GM20000 (cell line): ENCODE measurements around the gene SORBS1.

Experiments used
- DNase-seq: peaks from one replicate; pipeline ENCODE4 v3.0.0; 2012; ENCODE audit warnings: low spot score
- TF ChIP-seq, protein P1 (sequence below): IDR thresholded peaks from 2 replicates; pipeline ENCODE4 v1.5.1; 2012; ENCODE audit warnings: mild to moderate bottlenecking, control low read depth; ENCODE audit errors: extremely low read depth, missing control alignments

The SORBS1 gene

GRCh38 chr10:95600158-95600557 is 39.0 kb upstream of the SORBS1 start:
- TF ChIP-seq, protein P1, sequence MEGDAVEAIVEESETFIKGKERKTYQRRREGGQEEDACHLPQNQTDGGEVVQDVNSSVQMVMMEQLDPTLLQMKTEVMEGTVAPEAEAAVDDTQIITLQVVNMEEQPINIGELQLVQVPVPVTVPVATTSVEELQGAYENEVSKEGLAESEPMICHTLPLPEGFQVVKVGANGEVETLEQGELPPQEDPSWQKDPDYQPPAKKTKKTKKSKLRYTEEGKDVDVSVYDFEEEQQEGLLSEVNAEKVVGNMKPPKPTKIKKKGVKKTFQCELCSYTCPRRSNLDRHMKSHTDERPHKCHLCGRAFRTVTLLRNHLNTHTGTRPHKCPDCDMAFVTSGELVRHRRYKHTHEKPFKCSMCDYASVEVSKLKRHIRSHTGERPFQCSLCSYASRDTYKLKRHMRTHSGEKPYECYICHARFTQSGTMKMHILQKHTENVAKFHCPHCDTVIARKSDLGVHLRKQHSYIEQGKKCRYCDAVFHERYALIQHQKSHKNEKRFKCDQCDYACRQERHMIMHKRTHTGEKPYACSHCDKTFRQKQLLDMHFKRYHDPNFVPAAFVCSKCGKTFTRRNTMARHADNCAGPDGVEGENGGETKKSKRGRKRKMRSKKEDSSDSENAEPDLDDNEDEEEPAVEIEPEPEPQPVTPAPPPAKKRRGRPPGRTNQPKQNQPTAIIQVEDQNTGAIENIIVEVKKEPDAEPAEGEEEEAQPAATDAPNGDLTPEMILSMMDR: no peak

GRCh38 chr10:95597788-95598187 is 36.6 kb upstream of the SORBS1 start:
- TF ChIP-seq, protein P1: no peak
- DNase-seq: no peak

More at GRCh38 chr10:95600158-95600557, 39.0 kb upstream of the SORBS1 start:
- DNase-seq: no peak

- DNase-seq: no peak
- TF ChIP-seq, protein P1: no peak
Measured at GRCh38 chr10:95588025-95588424, 26.9 kb upstream of the SORBS1 start.

DNA sequence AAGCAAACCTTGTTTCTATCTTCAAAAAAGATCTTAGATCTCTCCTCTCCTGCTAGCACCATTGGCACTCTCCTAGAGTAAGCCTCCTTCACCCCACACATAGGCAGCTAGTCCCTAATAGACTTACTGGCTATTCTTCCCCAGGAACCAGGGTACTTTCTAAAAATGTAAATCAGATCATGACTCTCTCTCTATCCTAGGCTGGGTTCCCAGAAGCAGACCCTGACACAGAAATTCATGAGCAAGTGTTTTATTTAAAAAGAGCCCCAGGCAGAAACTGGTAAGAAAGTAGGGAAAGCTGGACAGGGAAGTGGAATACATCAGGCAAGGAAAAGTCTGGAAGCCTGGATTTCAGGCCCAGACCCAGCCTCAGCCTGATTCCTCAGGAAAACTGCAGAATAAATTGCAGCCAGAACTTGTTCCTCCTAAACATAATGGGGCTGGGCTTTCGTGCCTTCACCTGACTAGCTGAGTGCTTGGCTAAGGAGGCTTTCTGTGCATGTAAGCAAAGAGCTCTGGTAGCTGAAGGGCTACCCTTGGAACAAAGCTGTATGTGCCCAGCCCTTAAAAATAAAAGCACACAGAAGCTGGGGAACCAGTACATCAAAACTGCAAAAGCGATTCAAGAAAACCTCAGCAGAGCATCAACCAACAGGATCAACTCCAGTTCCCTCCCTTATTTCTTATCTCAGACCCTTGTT is 18.8 kb upstream of the SORBS1 start:
- DNase-seq: no peak
- TF ChIP-seq, protein P1: no peak

GRCh38 chr10:95579292-95579691 is 18.1 kb upstream of the SORBS1 start:
- TF ChIP-seq, protein P1: no peak
- DNase-seq: no peak

DNA sequence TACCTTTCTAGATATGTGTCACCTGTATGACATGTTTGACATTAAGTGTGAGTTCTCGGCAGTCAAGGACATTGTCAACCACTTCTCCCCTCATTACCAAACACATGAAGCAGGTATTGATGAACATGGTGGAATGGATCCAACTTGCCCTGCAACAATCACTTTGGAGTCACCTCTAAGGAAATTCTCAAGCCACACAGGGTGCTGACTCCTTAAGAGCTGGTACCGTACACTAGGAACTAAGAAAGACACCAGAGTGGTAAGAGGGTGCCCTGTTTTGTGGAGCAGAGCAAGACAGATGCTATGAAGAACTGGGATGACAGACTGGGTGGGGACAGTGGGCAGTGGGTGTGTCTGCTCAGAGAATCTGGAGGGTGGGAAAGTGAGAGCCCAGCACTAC is 17.4 kb upstream of the SORBS1 start:
- TF ChIP-seq, protein P1: no peak
- DNase-seq: no peak

DNA sequence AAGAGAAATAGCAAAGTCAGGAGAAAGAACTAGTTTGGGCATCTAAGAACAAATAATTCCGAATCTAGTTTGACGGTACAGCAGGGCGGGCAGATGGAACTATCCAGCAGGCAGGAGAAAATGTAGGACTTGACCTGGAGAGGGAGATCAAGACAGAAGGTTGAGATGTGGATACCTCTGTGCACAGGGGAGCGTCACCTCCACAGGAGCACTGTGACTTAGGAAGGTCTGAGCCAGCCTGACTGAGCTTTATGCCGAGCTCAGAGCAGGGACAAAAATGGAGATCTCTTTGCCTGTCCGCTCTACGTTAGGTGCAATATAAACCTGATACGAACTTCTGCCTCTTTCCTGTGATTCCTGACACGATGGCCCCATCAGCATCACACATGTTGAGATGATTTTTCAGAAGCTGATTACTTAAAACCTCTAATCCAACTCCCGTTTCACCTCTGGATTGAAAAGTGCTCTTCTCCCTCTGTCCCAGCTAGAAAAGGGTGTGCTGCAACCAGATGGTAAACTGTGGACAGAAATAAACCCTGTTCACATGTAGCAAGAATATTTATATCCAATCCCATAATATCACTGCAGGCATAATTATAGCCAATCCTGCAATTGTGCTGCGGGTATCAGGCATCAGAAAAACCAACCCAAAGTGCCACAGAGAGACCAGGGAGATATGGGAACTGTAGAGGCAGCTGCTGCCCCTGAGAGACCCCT is 13.6 kb upstream of the SORBS1 start:
- no peak for DNase-seq

More for the DNA sequence above, 13.6 kb upstream of the SORBS1 start:
- TF ChIP-seq, protein P1: no peak
